GM10248 (cell line): ENCODE data around the gene FHIP2A.
"Not testable (repeated sequence)": the region's sequence is repeated elsewhere in the genome, so short reads cannot be mapped to it uniquely, and the experiment has no call there.

ENCODE experiments used
- CTCF ChIA-PET: fragments of 300-600 bp; sonication (Branson Sonifier 250); formaldehyde crosslinking; extraction: SDS; loops from one replicate; lab custom pipeline; 2021; ENCODE audit warnings: antibody characterized with exemption; lab: Yijun Ruan, JAX
- POLR2A ChIA-PET: fragments of 350-650 bp; sonication (Branson Sonifier 250); formaldehyde crosslinking; extraction: SDS; loops from one replicate; lab custom pipeline; 2020; ENCODE audit warnings: antibody characterized with exemption; lab: Yijun Ruan, JAX
- DNase-seq: peaks from one replicate; pipeline ENCODE4 v3.0.0; 2012; ENCODE audit errors: extremely low spot score
- CTCF ChIP-seq: IDR thresholded peaks from 2 replicates; pipeline ENCODE4 v1.5.1; 2012; ENCODE audit warnings: mild to moderate bottlenecking, low read depth; ENCODE audit errors: extremely low read depth, missing control alignments, control extremely low read depth

Gene FHIP2A

GRCh38 chr10:114854906-114855305 lies 33.3 kb downstream of the FHIP2A start:
- DNase-seq, result no peak
- ChIA-PET CTCF (interaction anchor here (1.4 to 2.1 kb wide), 2 partner anchors 25 to 33 kb away, joined by 3 to 6 read pairs; partner anchors contain the start of gene FHIP2A), POLR2A (no interaction called here)
- no peak for TF ChIP-seq CTCF

GRCh38 chr10:114855776-114856543 lies 34.4 kb downstream of the FHIP2A start:
- CTCF ChIA-PET, result interaction anchor here (0.6 to 2.1 kb wide), 9 partner anchors 9 to 274 kb away, joined by 3 to 6 read pairs (median 3); partner anchors contain the start of gene FHIP2A
- TF ChIP-seq CTCF, result no peak
- POLR2A ChIA-PET, result no interaction called here
- DNase-seq, result no peak

- TF ChIP-seq CTCF, result no peak
- ChIA-PET POLR2A (no interaction called here), CTCF (interaction anchor here (1.0 to 2.1 kb wide), 7 partner anchors 8 to 273 kb away, joined by 3 to 6 read pairs (median 3); partner anchors contain the start of gene FHIP2A)
- no peak for DNase-seq
Observed at GRCh38 chr10:114856544-114857287, 35.1 kb downstream of the FHIP2A start.

GRCh38 chr10:114857288-114857565 lies 35.6 kb downstream of the FHIP2A start:
- DNase-seq, POLR2A ChIA-PET: not testable (repeated sequence)
- CTCF ChIA-PET, result interaction anchor here (1.5 kb wide), 1 partner anchor 12 kb away, joined by 4 read pairs; no protein-coding TSS in a partner anchor

- no peak for TF ChIP-seq CTCF
- CTCF ChIA-PET, result interaction anchor here (1.5 to 1.9 kb wide), 2 partner anchors 11 to 20 kb away, joined by 4 to 9 read pairs; no protein-coding TSS in a partner anchor
- POLR2A ChIA-PET, result no interaction called here
- no peak for DNase-seq
Observed at GRCh38 chr10:114857922-114858629, 36.5 kb downstream of the FHIP2A start.

- POLR2A ChIA-PET, result no interaction called here
- no peak for TF ChIP-seq CTCF
- CTCF ChIA-PET, result interaction anchor here (1.9 kb wide), 1 partner anchor 18 kb away, joined by 9 read pairs; no protein-coding TSS in a partner anchor
- no peak for DNase-seq
Observed at GRCh38 chr10:114859222-114859621, 37.6 kb downstream of the FHIP2A start.
